Measurements from ENCODE around the gene LMBRD1. TPM values are rescaled to one million over a fixed set of nuclear protein-coding genes. Genes with fewer than 3 reads are reported as not detected.
"Not testable (repeated sequence)": the region's sequence is repeated elsewhere in the genome, so short reads cannot be mapped to it uniquely, and the experiment has no call there.

LMBRD1 gene
- total RNA-seq, 1 donor from 2014 or later, result 38.3 TPM

DNA sequence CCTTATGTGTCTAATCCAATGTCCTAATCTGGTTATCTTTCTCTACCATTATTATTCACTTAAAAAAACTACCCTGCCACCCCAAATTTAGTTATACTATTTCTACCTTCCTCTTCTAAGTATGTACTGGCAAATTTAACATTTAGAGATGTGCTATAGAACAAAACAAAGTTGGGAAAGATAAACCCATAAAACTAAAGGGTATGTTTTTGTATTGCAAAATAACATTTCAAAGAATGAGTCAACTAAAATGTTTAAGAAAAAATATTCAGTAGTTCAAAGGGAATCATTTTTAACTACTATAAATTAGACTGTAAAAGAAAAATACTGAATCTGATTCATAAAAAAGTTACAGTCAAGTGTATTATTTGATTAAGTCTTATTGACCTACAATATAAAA, 103.0 kb downstream of the LMBRD1 start:
- Mint-ChIP-seq H3K4me1 (ENCODE audit: unreplicated experiment) (no peaks in the 10 kb centered on the region), H3K36me3 (peaks cover 13% of the 10 kb centered on the region), H3K27ac (no peak overlapping the region), H3K27me3 (no peaks in the 10 kb centered on the region), H3K4me3 (no peak overlapping the region), H3K9me3 (no peaks in the 10 kb centered on the region)
- no peak for DNase-seq (ENCODE audit: extremely low spot score, unreplicated experiment)
- TF ChIP-seq, protein P1, sequence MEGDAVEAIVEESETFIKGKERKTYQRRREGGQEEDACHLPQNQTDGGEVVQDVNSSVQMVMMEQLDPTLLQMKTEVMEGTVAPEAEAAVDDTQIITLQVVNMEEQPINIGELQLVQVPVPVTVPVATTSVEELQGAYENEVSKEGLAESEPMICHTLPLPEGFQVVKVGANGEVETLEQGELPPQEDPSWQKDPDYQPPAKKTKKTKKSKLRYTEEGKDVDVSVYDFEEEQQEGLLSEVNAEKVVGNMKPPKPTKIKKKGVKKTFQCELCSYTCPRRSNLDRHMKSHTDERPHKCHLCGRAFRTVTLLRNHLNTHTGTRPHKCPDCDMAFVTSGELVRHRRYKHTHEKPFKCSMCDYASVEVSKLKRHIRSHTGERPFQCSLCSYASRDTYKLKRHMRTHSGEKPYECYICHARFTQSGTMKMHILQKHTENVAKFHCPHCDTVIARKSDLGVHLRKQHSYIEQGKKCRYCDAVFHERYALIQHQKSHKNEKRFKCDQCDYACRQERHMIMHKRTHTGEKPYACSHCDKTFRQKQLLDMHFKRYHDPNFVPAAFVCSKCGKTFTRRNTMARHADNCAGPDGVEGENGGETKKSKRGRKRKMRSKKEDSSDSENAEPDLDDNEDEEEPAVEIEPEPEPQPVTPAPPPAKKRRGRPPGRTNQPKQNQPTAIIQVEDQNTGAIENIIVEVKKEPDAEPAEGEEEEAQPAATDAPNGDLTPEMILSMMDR (conservative IDR thresholded peaks at IDR 0.05), result no peak

DNA sequence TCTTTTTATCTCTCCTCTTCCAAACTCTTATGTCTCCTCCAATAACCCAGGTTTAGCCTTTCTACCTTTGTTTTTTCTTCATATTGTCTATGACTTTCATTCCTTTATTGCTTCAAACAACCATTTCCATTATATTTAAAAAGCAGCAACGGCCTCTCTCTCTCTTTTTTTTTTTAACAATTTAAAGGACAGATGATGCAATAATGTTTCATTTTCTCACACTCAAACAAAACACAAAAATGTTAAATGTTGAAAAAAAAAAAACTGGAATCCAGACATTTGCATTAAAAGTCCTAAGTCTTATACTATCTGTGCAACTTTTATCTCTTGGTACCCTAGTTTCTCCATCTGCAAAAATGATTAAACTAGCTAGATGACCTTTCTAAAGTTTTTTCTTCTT, 105.8 kb downstream of the LMBRD1 start:
- TF ChIP-seq, protein P1 (conservative IDR thresholded peaks at IDR 0.05), result no peak
- H3K9me3 Mint-ChIP-seq, result no peaks in the 10 kb centered on the region
- no peaks in the 10 kb centered on the region for H3K27me3 Mint-ChIP-seq
- H3K4me3 Mint-ChIP-seq, result no peak overlapping the region
- H3K4me1 Mint-ChIP-seq (ENCODE audit: unreplicated experiment), result no peaks in the 10 kb centered on the region
- peaks cover 6% of the 10 kb centered on the region for H3K36me3 Mint-ChIP-seq
- no peak overlapping the region for H3K27ac Mint-ChIP-seq
- DNase-seq (ENCODE audit: extremely low spot score, unreplicated experiment), result no peak

DNA sequence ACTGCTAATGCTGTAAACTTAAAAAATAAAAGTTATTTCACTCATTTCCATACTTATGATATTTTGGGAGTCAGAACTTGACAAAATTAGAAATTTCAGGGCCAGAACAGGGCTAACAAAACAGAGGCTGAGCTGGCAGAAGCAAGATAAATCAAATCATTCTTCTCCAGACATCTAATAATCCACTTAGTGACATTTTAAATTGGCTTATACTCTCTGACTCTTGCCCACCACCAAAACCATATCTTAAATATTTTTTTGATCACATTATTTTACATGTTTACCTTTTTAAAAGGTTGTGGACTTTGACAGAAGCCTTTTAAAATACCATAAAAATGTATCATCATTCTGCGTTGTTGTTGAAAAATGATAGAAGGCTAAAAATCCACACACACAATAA, 116.5 kb downstream of the LMBRD1 start:
- H3K9me3 Mint-ChIP-seq, result no peaks in the 10 kb centered on the region
- peaks cover 9% of the 10 kb centered on the region for H3K36me3 Mint-ChIP-seq
- no peak for DNase-seq (ENCODE audit: extremely low spot score, unreplicated experiment)
- no peak overlapping the region for H3K4me3 Mint-ChIP-seq
- no peaks in the 10 kb centered on the region for H3K27me3 Mint-ChIP-seq
- H3K27ac Mint-ChIP-seq, result no peak overlapping the region
- TF ChIP-seq, protein P1 (conservative IDR thresholded peaks at IDR 0.05), result no peak
- no peaks in the 10 kb centered on the region for H3K4me1 Mint-ChIP-seq (ENCODE audit: unreplicated experiment)

DNA sequence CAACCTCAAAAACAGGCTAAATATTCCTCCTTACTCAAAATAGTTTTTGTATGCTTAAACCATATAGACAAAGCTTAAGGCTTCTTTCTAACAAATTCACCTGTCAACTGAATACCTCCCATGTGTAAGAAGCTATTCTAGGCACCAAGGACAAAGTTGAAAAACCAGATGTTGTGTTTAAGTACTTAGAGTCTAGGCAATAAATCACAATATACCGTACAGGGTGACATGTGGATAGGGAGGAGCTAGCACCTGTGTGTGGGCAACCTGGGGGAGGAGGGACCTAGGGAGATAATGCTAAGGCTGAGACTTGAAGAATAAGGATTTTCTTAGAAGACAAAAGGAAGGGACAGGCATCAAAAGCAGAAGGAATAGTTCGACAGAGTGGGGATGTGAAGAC, 123.5 kb downstream of the LMBRD1 start:
- Mint-ChIP-seq H3K9me3 (peaks cover 4% of the 10 kb centered on the region), H3K4me1 (ENCODE audit: unreplicated experiment) (peaks cover 10% of the 10 kb centered on the region), H3K4me3 (peak overlapping the region; percentile 2), H3K27ac (no peak overlapping the region), H3K36me3 (peaks cover 18% of the 10 kb centered on the region), H3K27me3 (no peaks in the 10 kb centered on the region)
- no peak for DNase-seq (ENCODE audit: extremely low spot score, unreplicated experiment)
- TF ChIP-seq, protein P1 (conservative IDR thresholded peaks at IDR 0.05), result no peak

DNA sequence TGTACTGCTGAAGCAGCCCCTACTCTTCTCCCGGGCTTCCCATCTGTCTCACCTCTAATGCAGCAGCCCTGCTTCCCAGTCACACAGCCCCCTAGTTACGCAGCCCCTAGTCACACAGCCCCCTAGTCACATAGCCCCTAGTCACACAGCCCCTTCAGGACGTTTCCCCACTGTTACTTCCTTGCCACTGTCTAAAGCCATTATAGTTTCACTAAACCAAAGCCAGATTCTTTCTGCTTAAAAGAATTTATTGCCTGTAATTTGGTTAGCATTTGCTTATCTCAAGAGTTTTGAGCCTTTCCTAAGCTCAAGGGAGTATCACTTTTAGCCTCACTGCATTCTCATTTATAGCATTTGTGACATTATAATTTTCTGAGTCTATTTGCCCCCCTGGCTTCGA, 127.9 kb downstream of the LMBRD1 start:
- no peak for DNase-seq (ENCODE audit: extremely low spot score, unreplicated experiment)
- Mint-ChIP-seq H3K9me3 (peaks cover 4% of the 10 kb centered on the region), H3K36me3 (peaks cover 10% of the 10 kb centered on the region), H3K27me3 (no peaks in the 10 kb centered on the region), H3K4me1 (ENCODE audit: unreplicated experiment) (peaks cover 10% of the 10 kb centered on the region), H3K27ac (peak overlapping the region; percentile 6), H3K4me3 (no peak overlapping the region)
- TF ChIP-seq, protein P1 (conservative IDR thresholded peaks at IDR 0.05), result no peak

DNA sequence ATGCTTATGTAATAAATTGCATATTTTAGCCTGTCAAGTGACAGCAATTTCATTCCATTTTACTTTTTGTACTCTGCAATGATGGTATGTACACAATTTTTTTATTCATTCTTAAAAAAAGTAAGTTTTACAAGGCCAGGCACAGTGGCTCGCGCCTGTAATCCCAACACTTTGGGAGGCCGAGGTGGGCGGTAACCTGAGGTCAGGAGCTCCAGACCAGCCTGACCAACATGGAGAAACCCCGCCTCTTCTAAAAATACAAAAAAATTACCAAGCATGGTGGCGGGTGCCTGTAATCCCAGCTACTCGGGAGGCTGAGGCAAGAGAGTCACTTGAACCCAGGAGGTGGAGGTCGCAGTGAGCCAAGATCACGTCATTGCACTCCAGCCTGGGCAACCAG, 130.0 kb downstream of the LMBRD1 start:
- H3K27ac Mint-ChIP-seq; H3K4me1 Mint-ChIP-seq (ENCODE audit: unreplicated experiment); H3K9me3 Mint-ChIP-seq; H3K27me3 Mint-ChIP-seq; H3K36me3 Mint-ChIP-seq; H3K4me3 Mint-ChIP-seq; DNase-seq (ENCODE audit: extremely low spot score, unreplicated experiment): not testable (repeated sequence)
